ENCODE data around the gene CCR9. TPM values are rescaled to one million over a fixed set of nuclear protein-coding genes. Genes with fewer than 3 reads are reported as not detected.

The CCR9 gene
- total RNA-seq, 1 experiment from 2014 or later = not detected

- DNase-seq (ENCODE audit: low spot score) = no peak
Measured at GRCh38 chr3:45872569-45872968, 13.8 kb upstream of the CCR9 start.

- DNase-seq (ENCODE audit: low spot score) = no peak
Measured at GRCh38 chr3:45873036-45873435, 13.3 kb upstream of the CCR9 start.

- DNase-seq (ENCODE audit: low spot score) = no peak
Measured at GRCh38 chr3:45873638-45874037, 12.7 kb upstream of the CCR9 start.

- no peak for DNase-seq (ENCODE audit: low spot score)
Measured at GRCh38 chr3:45874677-45875346, 11.5 kb upstream of the CCR9 start.

GRCh38 chr3:45878124-45878523, 8.2 kb upstream of the CCR9 start:
- no peak for DNase-seq (ENCODE audit: low spot score)

GRCh38 chr3:45880725-45881077, 5.6 kb upstream of the CCR9 start:
- DNase-seq (ENCODE audit: low spot score) = no peak

GRCh38 chr3:45881078-45882022, 5.0 kb upstream of the CCR9 start:
- no peak for DNase-seq (ENCODE audit: low spot score)

GRCh38 chr3:45884368-45885201, 1.8 kb upstream of the CCR9 start:
- DNase-seq (ENCODE audit: low spot score) = no peak

GRCh38 chr3:45887285-45887684, 942 bp downstream of the CCR9 start:
- DNase-seq (ENCODE audit: low spot score) = no peak

- no peak for DNase-seq (ENCODE audit: low spot score)
Measured at GRCh38 chr3:45887759-45888511, 1.6 kb downstream of the CCR9 start.

- no peak for DNase-seq (ENCODE audit: low spot score)
Measured at GRCh38 chr3:45889337-45889736, 3.0 kb downstream of the CCR9 start.

GRCh38 chr3:45890405-45890804, 4.1 kb downstream of the CCR9 start:
- peak; percentile 49 for DNase-seq (ENCODE audit: low spot score)

- no peak for DNase-seq (ENCODE audit: low spot score)
Measured at GRCh38 chr3:45892161-45892560, 5.8 kb downstream of the CCR9 start.

GRCh38 chr3:45894015-45894414, 7.7 kb downstream of the CCR9 start:
- DNase-seq (ENCODE audit: low spot score) = no peak

- no peak for DNase-seq (ENCODE audit: low spot score)
Measured at GRCh38 chr3:45895686-45896468, 9.5 kb downstream of the CCR9 start.

GRCh38 chr3:45896956-45897355, 10.6 kb downstream of the CCR9 start:
- no peak for DNase-seq (ENCODE audit: low spot score)

GRCh38 chr3:45904931-45905330, 18.6 kb downstream of the CCR9 start:
- no peak for DNase-seq (ENCODE audit: low spot score)

- DNase-seq (ENCODE audit: low spot score) = no peak
Measured at GRCh38 chr3:45905755-45906154, 19.4 kb downstream of the CCR9 start.

- peak; percentile 23 for DNase-seq (ENCODE audit: low spot score)
Measured at GRCh38 chr3:45906681-45907407, 20.5 kb downstream of the CCR9 start.

All from HT-29 (cell line).